A549 (cell line): Measurements from ENCODE around the gene SSC5D. TPM values are rescaled to one million over a fixed set of nuclear protein-coding genes. Genes with fewer than 3 reads are reported as not detected.

Experiments
- ATAC-seq, 2 experiments: fragments of 200-7000 bp in 1 of 2; fragments of >200 bp in 1 of 2; cut with Nextera tagmentation in 1 of 2; cut with Tn5 transposase in 1 of 2; 3 replicates each; pipeline versions ENCODE4 v1.8.0 to v1.9.1; 2018 to 2020; ENCODE audit warnings: mild to moderate bottlenecking in 1 of 2, moderate library complexity in 1 of 2
- CTCF ChIA-PET: fragments of 300-600 bp; sonication (Branson Sonifier 250); formaldehyde crosslinking; extraction: SDS; loops from one replicate; lab custom pipeline; 2021; ENCODE audit warnings: antibody characterized with exemption, inconsistent platforms; lab: Yijun Ruan, JAX
- POLR2A ChIA-PET: fragments of 350-600 bp; formaldehyde crosslinking; extraction: SDS; loops from one replicate; lab custom pipeline; 2021; ENCODE audit warnings: antibody characterized with exemption, inconsistent platforms; lab: Yijun Ruan, JAX
- DNase-seq, 2 experiments: peaks; one replicate each; pipeline versions ENCODE4 v3.0.0 to v3.0.0-alpha.2; 2011 to 2016; ENCODE audit warnings: low read depth in 1 of 2, low spot score in 1 of 2
- FAIRE-seq: peaks from 2 replicates; lab custom pipeline; 2011; peaks lifted over from hg19 to GRCh38; lab: Jason Lieb, UNC
- H3K27ac ChIP-seq, 2 experiments: fragments of >200 bp; sonication (Bioruptor Twin); formaldehyde crosslinking; 3 replicates each; pipeline ENCODE4 v1.5.1; 2016 to 2017
- H3K4me1 ChIP-seq: fragments of >200 bp; sonication (Bioruptor Twin); formaldehyde crosslinking; 3 replicates; pipeline ENCODE4 v1.6.1; 2016
- H3K4me2 ChIP-seq: fragments of >200 bp; sonication (Bioruptor Twin); formaldehyde crosslinking; 3 replicates; pipeline ENCODE4 v1.6.1; 2016
- H3K4me3 ChIP-seq: fragments of >200 bp; sonication (Bioruptor Twin); formaldehyde crosslinking; 3 replicates; pipeline ENCODE4 v1.5.1; 2016
- H3K9me3 ChIP-seq: fragments of >200 bp; sonication (Bioruptor Twin); formaldehyde crosslinking; 3 replicates; pipeline ENCODE4 v1.6.1; 2016
- CBX8 ChIP-seq: fragments of 200-600 bp; sonication (generic); IDR thresholded peaks from 2 replicates; pipeline ENCODE4 v1.6.1; 2016
- ESRRA ChIP-seq: fragments of 150-350 bp; IDR thresholded peaks from 2 replicates; pipeline ENCODE4 v1.6.1; 2014; ENCODE audit warnings: mild to moderate bottlenecking, low read length, borderline replicate concordance
- FOSB ChIP-seq: fragments of 250-450 bp; sonication (Bioruptor Pico); IDR thresholded peaks from 2 replicates; pipeline ENCODE4 v1.5.0; 2020; ENCODE audit warnings: mild to moderate bottlenecking, moderate library complexity
- FOSL2 ChIP-seq, 2 experiments: fragments of 450-650 bp in 1 of 2; fragments of >200 bp in 1 of 2; sonication (Bioruptor Twin) in 1 of 2; formaldehyde crosslinking; IDR thresholded peaks; 2 replicates each; pipeline versions ENCODE4 v1.5.0 to v1.6.1; 2016 to 2020; ENCODE audit warnings: mild to moderate bottlenecking in 1 of 2, moderate library complexity in 1 of 2
- HOXB5 ChIP-seq: fragments of 250-450 bp; sonication (Bioruptor Pico); IDR thresholded peaks from 2 replicates; pipeline ENCODE4 v1.5.0; 2020; ENCODE audit warnings: mild to moderate bottlenecking, moderate library complexity
- JUN ChIP-seq, 2 experiments: fragments of >200 bp; sonication (Bioruptor Twin); formaldehyde crosslinking; IDR thresholded peaks; 2 replicates in 1 of 2; 3 replicates in 1 of 2; pipeline ENCODE4 v1.6.1; 2016 to 2017
- MYC ChIP-seq: IDR thresholded peaks from 2 replicates; pipeline ENCODE4 v1.6.1; 2012; ENCODE audit warnings: mild to moderate bottlenecking, inconsistent platforms, low read length, improper control_type of control experiment, borderline replicate concordance
- PBX3 ChIP-seq: IDR thresholded peaks from 2 replicates; pipeline ENCODE4 v1.6.1; 2012
- POLR2A ChIP-seq: IDR thresholded peaks from 2 replicates; pipeline ENCODE4 v1.6.1; 2012; ENCODE audit warnings: mild to moderate bottlenecking, low read length
- RAD21 ChIP-seq, 2 experiments: fragments of >200 bp in 1 of 2; sonication (Bioruptor Twin) in 1 of 2; formaldehyde crosslinking in 1 of 2; IDR thresholded peaks in 1 of 2; conservative IDR thresholded peaks in 1 of 2; 2 replicates in 1 of 2; 3 replicates in 1 of 2; pipeline ENCODE4 v1.6.1; 2012 to 2018; ENCODE audit warnings: inconsistent platforms in 1 of 2
- RARB ChIP-seq: fragments of 250-450 bp; sonication (Bioruptor Pico); IDR thresholded peaks from 2 replicates; pipeline ENCODE4 v1.8.0; 2021; ENCODE audit warnings: mild to moderate bottlenecking, moderate library complexity
- RCOR1 ChIP-seq: fragments of 150-350 bp; IDR thresholded peaks from 2 replicates; pipeline ENCODE4 v1.6.1; 2014; ENCODE audit warnings: antibody characterized with exemption, low read length, low read depth
- REST ChIP-seq: fragments of 200-600 bp; sonication (generic); IDR thresholded peaks from 2 replicates; pipeline ENCODE4 v1.6.1; 2016; ENCODE audit warnings: antibody characterized with exemption, mild to moderate bottlenecking, moderate library complexity
- RNF2 ChIP-seq: fragments of 200-600 bp; sonication (generic); IDR thresholded peaks from 2 replicates; pipeline ENCODE4 v1.6.1; 2016; ENCODE audit warnings: low read depth, mild to moderate bottlenecking, antibody characterized with exemption, moderate library complexity, borderline replicate concordance
- ZFP36 ChIP-seq: fragments of 450-650 bp; IDR thresholded peaks from 2 replicates; pipeline ENCODE4 v1.6.1; 2014; ENCODE audit warnings: borderline replicate concordance; ENCODE audit not compliant: partially characterized antibody
- ZSCAN20 ChIP-seq: fragments of 250-450 bp; sonication (Bioruptor Pico); IDR thresholded peaks from 2 replicates; pipeline ENCODE4 v1.8.0; 2022; ENCODE audit warnings: mild to moderate bottlenecking, moderate library complexity
- WGBS: methylation state at CpG from one replicate; pipeline ENCODE4 v1.1.6; 2017; ENCODE audit errors: missing lambda C conversion rate; 5-methylcytosine and 5-hydroxymethylcytosine counted together
- polyA plus RNA-seq, 4 experiments: library from polyadenylated mRNA; depleted of rRNA in 3 of 4; stranded (reverse); fragments of >200 nt; fragmentation: RNase III in 1 of 4; extraction: RNeasy Plus Mini Kit Qiagen cat#74134 plus additional on column Dnase treatment in 1 of 4; gene quantifications; 2 replicates in 3 of 4; 3 replicates in 1 of 4; pipeline ENCODE4 v1.2.3, GENCODE V29; 2011 to 2017
- TF ChIP-seq, protein P1 (sequence below): fragments of >200 bp; sonication (Bioruptor Twin); formaldehyde crosslinking; IDR thresholded peaks from 3 replicates; pipeline ENCODE4 v1.5.1; 2016
- TF ChIP-seq, protein P2 (sequence below): IDR thresholded peaks from 2 replicates; pipeline ENCODE4 v1.6.1; 2012

The SSC5D gene
- polyA plus RNA-seq, 2 of the 4 experiments (the other 2 are of a cell fraction), result 0.22 to 1.5 TPM

GRCh38 chr19:55550321-55550650 lies 62.0 kb downstream of the SSC5D start:
- POLR2A ChIA-PET, result interaction anchor here (0.5 to 4.7 kb wide), 15 partner anchors 21 to 305 kb away, joined by 3 to 44 read pairs (median 5); partner anchors contain the start of genes FIZ1, UBE2S, ZNF524 and ZNF579
- DNase-seq (no peak), ATAC-seq (peak; percentile 1 to 30; a peak in 2 of 6 replicates), FAIRE-seq (no peak)
- H3K4me1 ChIP-seq, result peaks cover 70% of the 10 kb centered on the region
- no peaks in the 10 kb centered on the region for H3K9me3 ChIP-seq
- H3K4me3 ChIP-seq, result peak overlapping the region; percentile 38
- WGBS, result 1% methylated on average over 7 of the region's 7 CpGs
- TF ChIP-seq RNF2 (no peak), JUN (IDR thresholded peaks at IDR 0.05) (0 out of 5 replicates have a peak, but pooled peaks of 1 of the 2 experiments have one; percentile 41), RAD21 (conservative IDR thresholded peaks at IDR 0.05 in 1 of 2, IDR thresholded peaks at IDR 0.05 in 1 of 2) (no peak; a peak in 2 of 5 replicates), RARB (0 out of 2 replicates have a peak, but pooled peaks have one; percentile 30), HOXB5 (no peak), POLR2A (no peak)
- TF ChIP-seq, protein P1, sequence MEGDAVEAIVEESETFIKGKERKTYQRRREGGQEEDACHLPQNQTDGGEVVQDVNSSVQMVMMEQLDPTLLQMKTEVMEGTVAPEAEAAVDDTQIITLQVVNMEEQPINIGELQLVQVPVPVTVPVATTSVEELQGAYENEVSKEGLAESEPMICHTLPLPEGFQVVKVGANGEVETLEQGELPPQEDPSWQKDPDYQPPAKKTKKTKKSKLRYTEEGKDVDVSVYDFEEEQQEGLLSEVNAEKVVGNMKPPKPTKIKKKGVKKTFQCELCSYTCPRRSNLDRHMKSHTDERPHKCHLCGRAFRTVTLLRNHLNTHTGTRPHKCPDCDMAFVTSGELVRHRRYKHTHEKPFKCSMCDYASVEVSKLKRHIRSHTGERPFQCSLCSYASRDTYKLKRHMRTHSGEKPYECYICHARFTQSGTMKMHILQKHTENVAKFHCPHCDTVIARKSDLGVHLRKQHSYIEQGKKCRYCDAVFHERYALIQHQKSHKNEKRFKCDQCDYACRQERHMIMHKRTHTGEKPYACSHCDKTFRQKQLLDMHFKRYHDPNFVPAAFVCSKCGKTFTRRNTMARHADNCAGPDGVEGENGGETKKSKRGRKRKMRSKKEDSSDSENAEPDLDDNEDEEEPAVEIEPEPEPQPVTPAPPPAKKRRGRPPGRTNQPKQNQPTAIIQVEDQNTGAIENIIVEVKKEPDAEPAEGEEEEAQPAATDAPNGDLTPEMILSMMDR, result peak; percentile 28; the same call in 1 of the 3 replicates
- TF ChIP-seq, protein P2, sequence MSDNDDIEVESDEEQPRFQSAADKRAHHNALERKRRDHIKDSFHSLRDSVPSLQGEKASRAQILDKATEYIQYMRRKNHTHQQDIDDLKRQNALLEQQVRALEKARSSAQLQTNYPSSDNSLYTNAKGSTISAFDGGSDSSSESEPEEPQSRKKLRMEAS, result 0 out of 2 replicates have a peak, but pooled peaks have one; percentile 13
- H3K27ac ChIP-seq, result peak overlapping the region; percentile 97 to 99
- CTCF ChIA-PET, result interaction anchor here (0.8 to 7.6 kb wide), 17 partner anchors 11 to 410 kb away, joined by 3 to 43 read pairs (median 5); partner anchors contain the start of genes FIZ1, ZNF579 and ZNF865
- H3K4me2 ChIP-seq, result peak overlapping the region; percentile 82

GRCh38 chr19:55552206-55552605 lies 64.0 kb downstream of the SSC5D start:
- DNase-seq, result no peak
- TF ChIP-seq FOSL2 (IDR thresholded peaks at IDR 0.05), result no peak
- no peak for TF ChIP-seq FOSL2 (CRISPR knock-in tag; IDR thresholded peaks at IDR 0.05)
- no peak for TF ChIP-seq ZFP36
- TF ChIP-seq ESRRA, result no peak
- TF ChIP-seq MYC, result no peak
- TF ChIP-seq JUN (IDR thresholded peaks at IDR 0.05), result no peak
- no peak for TF ChIP-seq FOSB (CRISPR knock-in tag)
- no peak for TF ChIP-seq ZSCAN20 (CRISPR knock-in tag)
- no peak for TF ChIP-seq RCOR1
- no peak for TF ChIP-seq PBX3
- no peak for TF ChIP-seq CBX8
- no peak for TF ChIP-seq REST
- Histone ChIP-seq H3K9me3 (no peaks in the 10 kb centered on the region), H3K4me3 (no peak overlapping the region), H3K27ac (no peak overlapping the region; a peak in 1 of 6 replicates), H3K4me2 (no peak overlapping the region), H3K4me1 (peaks cover 51% of the 10 kb centered on the region)
- no peak for FAIRE-seq
- ATAC-seq, result no peak
- CTCF ChIA-PET, result interaction anchor here (1.0 to 7.6 kb wide), 7 partner anchors 9 to 84 kb away, joined by 3 to 43 read pairs (median 10); partner anchors contain the start of genes ZNF579 and ZNF865
- 79% methylated on average over 5 of the region's 5 CpGs for WGBS
- POLR2A ChIA-PET, result no interaction called here
